OCI-LY1 (cell line): ENCODE results near the gene FCHSD1.

Experiments
- CTCF ChIP-seq: fragments of 200-600 bp; sonication (generic), shearing (Covaris generic); IDR thresholded peaks from 2 replicates; pipeline ENCODE4 v1.5.1; 2017; ENCODE audit warnings: mild to moderate bottlenecking, antibody characterized with exemption, low read length, moderate library complexity, mixed read lengths
- EZH2 ChIP-seq: fragments of 200-600 bp; sonication (generic), shearing (Covaris generic); IDR thresholded peaks from 2 replicates; pipeline ENCODE4 v1.8.0; 2017; ENCODE audit warnings: borderline replicate concordance, mixed run types, mild to moderate bottlenecking, antibody characterized with exemption, low read length, moderate library complexity, mixed read lengths

- TF ChIP-seq EZH2 (no peak), CTCF (no peak)
Observed at GRCh38 chr5:141597394-141597793, 53.8 kb downstream of the FCHSD1 start.
